B cell (primary cell): Measurements from ENCODE around the gene KIF17. TPM values are rescaled to one million over a fixed set of nuclear protein-coding genes. Genes with fewer than 3 reads are reported as not detected.

ENCODE experiments used
- ATAC-seq: fragments of 200-7000 bp; cut with Tn5 transposase; one replicate; pipeline ENCODE4 v1.10.0; 2021; ENCODE audit warnings: low read depth, mild to moderate bottlenecking, moderate number of reproducible peaks, moderate library complexity
- CTCF ChIA-PET: fragments of 350-600 bp; sonication (Branson Sonifier 250); formaldehyde crosslinking; loops from one replicate; lab custom pipeline; 2021; ENCODE audit warnings: antibody characterized with exemption, inconsistent platforms; lab: Charles Lee
- POLR2A ChIA-PET: fragments of 350-600 bp; sonication (Branson Sonifier 250); formaldehyde crosslinking; loops from one replicate; lab custom pipeline; 2021; ENCODE audit warnings: antibody characterized with exemption; lab: Charles Lee
- DNase-seq: peaks from one replicate; pipeline ENCODE4 v3.0.0; 2013
- H2AFZ ChIP-seq: 2 replicates; pipeline ENCODE4 v1.6.1; 2012; ENCODE audit warnings: mild to moderate bottlenecking, low read depth, low read length; ENCODE audit not compliant: insufficient read depth, poor library complexity, severe bottlenecking
- H3K27ac ChIP-seq, 2 donors: 1 replicate in 1 of 2; 2 replicates in 1 of 2; pipeline ENCODE4 v1.5.1; 2012 to 2013; ENCODE audit warnings: low read length in 2 of 2, mild to moderate bottlenecking in 2 of 2, moderate library complexity in 1 of 2
- H3K27me3 ChIP-seq, 4 experiments: fragments of 200-600 bp in 1 of 4; sonication (generic) in 1 of 4; replicated peaks in 1 of 4; 1 replicate in 2 of 4; 2 replicates in 2 of 4; pipeline versions ENCODE4 v1.6.1 to v1.7.0; 2013 to 2016; ENCODE audit warnings: low read length in 3 of 4, mild to moderate bottlenecking in 2 of 4, mixed read lengths in 1 of 4, moderate library complexity in 1 of 4; ENCODE audit not compliant: insufficient read depth in 4 of 4, control insufficient read depth in 3 of 4; ENCODE audit errors: control extremely low read depth in 1 of 4
- H3K36me3 ChIP-seq, 2 experiments: replicated peaks in 1 of 2; 1 replicate in 1 of 2; 2 replicates in 1 of 2; pipeline versions ENCODE4 v1.6.1 to v1.7.1; 2013; ENCODE audit warnings: low read length in 1 of 2; ENCODE audit not compliant: insufficient read depth in 2 of 2, control insufficient read depth in 1 of 2; ENCODE audit errors: control extremely low read depth in 1 of 2, extremely low read depth in 1 of 2
- H3K4me1 ChIP-seq, 2 donors: fragments of 200-600 bp in 1 of 2; sonication (generic) in 1 of 2; 1 replicate in 1 of 2; 2 replicates in 1 of 2; pipeline versions ENCODE4 v1.5.1 to v1.6.1; 2013 to 2017; ENCODE audit warnings: low read length in 2 of 2; ENCODE audit not compliant: control insufficient read depth in 2 of 2, insufficient read depth in 2 of 2
- H3K4me2 ChIP-seq: replicated peaks from 2 replicates; pipeline ENCODE3; 2012; ENCODE audit warnings: mild to moderate bottlenecking, low read depth, low read length; ENCODE audit not compliant: poor library complexity, severe bottlenecking
- H3K4me3 ChIP-seq, 5 experiments: fragments of 200-600 bp in 1 of 5; sonication (generic) in 1 of 5; 1 replicate in 3 of 5; 2 replicates in 2 of 5; pipeline versions ENCODE4 v1.5.1 to v1.7.0; 2011 to 2016; ENCODE audit warnings: low read length in 4 of 5, mild to moderate bottlenecking in 4 of 5, low read depth in 2 of 5, control low read depth in 1 of 5, moderate library complexity in 1 of 5; ENCODE audit not compliant: insufficient read depth in 1 of 5; ENCODE audit errors: control extremely low read depth in 1 of 5, extremely low read depth in 1 of 5
- H3K79me2 ChIP-seq: fragments of 200-600 bp; sonication (generic); one replicate; pipeline ENCODE4 v1.6.0; 2016; ENCODE audit warnings: low read length; ENCODE audit not compliant: control insufficient read depth, insufficient read depth
- H3K9ac ChIP-seq: fragments of 200-600 bp; sonication (generic); 2 replicates; pipeline ENCODE4 v1.6.1; 2017; ENCODE audit warnings: mild to moderate bottlenecking, low read length, moderate library complexity
- H3K9me3 ChIP-seq, 3 donors: one replicate each; pipeline versions ENCODE4 v1.6.1 to v1.7.1; 2013; ENCODE audit warnings: low read length in 2 of 3; ENCODE audit not compliant: control insufficient read depth in 2 of 3, insufficient read depth in 1 of 3; ENCODE audit errors: control extremely low read depth in 1 of 3
- H4K20me1 ChIP-seq: 2 replicates; pipeline ENCODE4 v1.6.0; 2012; ENCODE audit warnings: mild to moderate bottlenecking, low read length; ENCODE audit not compliant: insufficient read depth, control insufficient read depth, poor library complexity, severe bottlenecking
- H3K27ac Mint-ChIP-seq: one replicate; pipeline ENCODE4 v1.8.0; 2021; ENCODE audit warnings: mixed read lengths
- H3K27me3 Mint-ChIP-seq: one replicate; pipeline ENCODE4 v1.8.0; 2021; ENCODE audit warnings: mixed read lengths
- H3K4me1 Mint-ChIP-seq: one replicate; pipeline ENCODE4 v1.8.0; 2021; ENCODE audit warnings: mixed read lengths
- H3K4me3 Mint-ChIP-seq: one replicate; pipeline ENCODE4 v1.8.0; 2021; ENCODE audit warnings: mixed read lengths
- H3K9me3 Mint-ChIP-seq: one replicate; pipeline ENCODE4 v1.8.0; 2022; ENCODE audit warnings: mixed read lengths; ENCODE audit not compliant: insufficient read depth
- CTCF ChIP-seq: fragments of 200-600 bp; IDR thresholded peaks from one replicate; pipeline ENCODE4 v1.8.0; 2022; ENCODE audit warnings: antibody characterized with exemption, mild to moderate bottlenecking
- EZH2 ChIP-seq: IDR thresholded peaks from 2 replicates; pipeline ENCODE4 v1.6.1; 2012; ENCODE audit warnings: borderline replicate concordance, low read depth, mild to moderate bottlenecking, moderate library complexity, low read length; ENCODE audit not compliant: insufficient read depth, poor library complexity, severe bottlenecking
- WGBS: methylation state at CpG from one replicate; pipeline ENCODE4 v1.1.5; 2013; ENCODE audit warnings: missing lambda C conversion rate; ENCODE audit not compliant: insufficient coverage; 5-methylcytosine and 5-hydroxymethylcytosine counted together
- intact Hi-C: fragments of 100-400 bp; cut with micrococcal nuclease; formaldehyde crosslinking; loops from one replicate; pipeline ENCODE4 v1.10.0; 2022
- polyA plus RNA-seq: library from polyadenylated mRNA; depleted of rRNA; stranded (reverse); fragments of >200 nt; gene quantifications from 2 replicates; pipeline ENCODE4 v1.2.3, GENCODE V29; 2012
- total RNA-seq, 2 donors: library from RNA; stranded (reverse); fragments of 120-200 nt in 1 of 2; gene quantifications; 1 replicate in 1 of 2; 2 replicates in 1 of 2; pipeline versions ENCODE4 v1.2.3 to v1.2.4, GENCODE V29; 2013 to 2022

KIF17 gene
- total and polyA plus RNA-seq, 2 donors (not counting 1 experiment from before 2014, with no cell fraction given), result not detected

GRCh38 chr1:20626524-20626923, 91.3 kb downstream of the KIF17 start:
- H4K20me1 ChIP-seq, result no peaks in the 10 kb centered on the region
- no peak overlapping the region for H3K9ac ChIP-seq
- WGBS, result no CpG with 5 or more reads among the region's 1 CpG
- H3K9me3 ChIP-seq, result no peaks in the 10 kb centered on the region
- Mint-ChIP-seq H3K27me3 (peaks cover 30% of the 10 kb centered on the region), H3K4me3 (no peak overlapping the region), H3K27ac (no peak overlapping the region), H3K4me1 (no peaks in the 10 kb centered on the region), H3K9me3 (peaks cover 8% of the 10 kb centered on the region)
- intact Hi-C loops, result no loop called here
- CTCF ChIA-PET, result interaction anchor here (1.2 kb wide), 1 partner anchor 10 kb away, joined by 4 read pairs; no protein-coding TSS in a partner anchor
- H3K4me3 ChIP-seq, result no peak overlapping the region
- no peak overlapping the region for H2AFZ ChIP-seq
- no peak overlapping the region for H3K4me2 ChIP-seq
- H3K27ac ChIP-seq, result no peak overlapping the region
- TF ChIP-seq EZH2 (no peak), CTCF (no peak)
- ATAC-seq, result no peak
- no peaks in the 10 kb centered on the region for H3K36me3 ChIP-seq
- POLR2A ChIA-PET, result no interaction called here
- no peaks in the 10 kb centered on the region for H3K4me1 ChIP-seq
- peaks cover 0 to 4% (median 1%) of the 10 kb centered on the region in 4 experiments for H3K27me3 ChIP-seq
- H3K79me2 ChIP-seq, result no peaks in the 10 kb centered on the region
- DNase-seq, result no peak

GRCh38 chr1:20626098-20626427, 91.7 kb downstream of the KIF17 start:
- Mint-ChIP-seq H3K4me3 (no peak overlapping the region), H3K27ac (no peak overlapping the region), H3K27me3 (peaks cover 30% of the 10 kb centered on the region), H3K9me3 (peaks cover 8% of the 10 kb centered on the region), H3K4me1 (no peaks in the 10 kb centered on the region)
- Histone ChIP-seq H3K4me2 (no peak overlapping the region), H3K27me3 (peaks cover 0 to 4% (median 1%) of the 10 kb centered on the region in 4 experiments), H3K9ac (no peak overlapping the region), H3K36me3 (no peaks in the 10 kb centered on the region), H2AFZ (no peak overlapping the region), H3K79me2 (no peaks in the 10 kb centered on the region), H3K9me3 (no peaks in the 10 kb centered on the region), H3K4me1 (no peaks in the 10 kb centered on the region), H3K27ac (no peak overlapping the region), H3K4me3 (no peak overlapping the region), H4K20me1 (no peaks in the 10 kb centered on the region)
- ATAC-seq, result no peak
- no peak for DNase-seq
- 40% methylated on average over 1 of the region's 1 CpG for WGBS
- TF ChIP-seq CTCF, result no peak
- no peak for TF ChIP-seq EZH2
- ChIA-PET CTCF (interaction anchor here (1.2 kb wide), 2 partner anchors 8 to 11 kb away, joined by 3 to 4 read pairs; no protein-coding TSS in a partner anchor), POLR2A (no interaction called here)
- intact Hi-C loops, result no loop called here
